GM12864 (cell line): Measurements from ENCODE around the gene BARX2.

Source experiments
- DNase-seq: peaks from one replicate; pipeline ENCODE4 v3.0.0-alpha.2; 2011; ENCODE audit warnings: low read depth
- H3K4me3 ChIP-seq: 2 replicates; pipeline ENCODE4 v1.5.1; 2011; ENCODE audit warnings: mild to moderate bottlenecking, low read depth, low read length, control low read depth
- TF ChIP-seq, protein P1 (sequence below): IDR thresholded peaks from 2 replicates; pipeline ENCODE4 v1.5.1; 2011; ENCODE audit warnings: low read depth, mild to moderate bottlenecking, moderate library complexity, low read length, control low read depth, inconsistent platforms; ENCODE audit errors: missing control alignments

Gene BARX2

DNA sequence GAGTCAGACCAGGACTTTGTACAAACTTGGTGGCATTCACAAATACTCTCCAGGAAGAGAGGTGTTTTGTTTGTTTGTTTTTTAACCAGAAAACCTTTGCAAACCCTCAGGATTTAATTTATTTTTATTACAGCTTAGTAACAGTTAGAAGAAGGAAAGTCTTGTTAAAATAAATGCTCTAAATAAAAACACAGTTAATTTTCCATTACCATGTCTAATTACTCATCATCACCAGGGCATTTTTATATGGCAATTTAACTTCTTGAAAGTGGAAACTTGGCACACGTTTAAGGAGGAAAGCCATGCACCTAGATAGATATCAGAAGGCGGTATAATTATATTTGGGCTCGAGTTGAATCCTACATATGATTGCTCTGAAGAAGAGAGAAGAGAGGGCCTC lies 7.4 kb downstream of the BARX2 start:
- TF ChIP-seq, protein P1, sequence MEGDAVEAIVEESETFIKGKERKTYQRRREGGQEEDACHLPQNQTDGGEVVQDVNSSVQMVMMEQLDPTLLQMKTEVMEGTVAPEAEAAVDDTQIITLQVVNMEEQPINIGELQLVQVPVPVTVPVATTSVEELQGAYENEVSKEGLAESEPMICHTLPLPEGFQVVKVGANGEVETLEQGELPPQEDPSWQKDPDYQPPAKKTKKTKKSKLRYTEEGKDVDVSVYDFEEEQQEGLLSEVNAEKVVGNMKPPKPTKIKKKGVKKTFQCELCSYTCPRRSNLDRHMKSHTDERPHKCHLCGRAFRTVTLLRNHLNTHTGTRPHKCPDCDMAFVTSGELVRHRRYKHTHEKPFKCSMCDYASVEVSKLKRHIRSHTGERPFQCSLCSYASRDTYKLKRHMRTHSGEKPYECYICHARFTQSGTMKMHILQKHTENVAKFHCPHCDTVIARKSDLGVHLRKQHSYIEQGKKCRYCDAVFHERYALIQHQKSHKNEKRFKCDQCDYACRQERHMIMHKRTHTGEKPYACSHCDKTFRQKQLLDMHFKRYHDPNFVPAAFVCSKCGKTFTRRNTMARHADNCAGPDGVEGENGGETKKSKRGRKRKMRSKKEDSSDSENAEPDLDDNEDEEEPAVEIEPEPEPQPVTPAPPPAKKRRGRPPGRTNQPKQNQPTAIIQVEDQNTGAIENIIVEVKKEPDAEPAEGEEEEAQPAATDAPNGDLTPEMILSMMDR = no peak
- H3K4me3 ChIP-seq = no peak overlapping the region
- no peak for DNase-seq

DNA sequence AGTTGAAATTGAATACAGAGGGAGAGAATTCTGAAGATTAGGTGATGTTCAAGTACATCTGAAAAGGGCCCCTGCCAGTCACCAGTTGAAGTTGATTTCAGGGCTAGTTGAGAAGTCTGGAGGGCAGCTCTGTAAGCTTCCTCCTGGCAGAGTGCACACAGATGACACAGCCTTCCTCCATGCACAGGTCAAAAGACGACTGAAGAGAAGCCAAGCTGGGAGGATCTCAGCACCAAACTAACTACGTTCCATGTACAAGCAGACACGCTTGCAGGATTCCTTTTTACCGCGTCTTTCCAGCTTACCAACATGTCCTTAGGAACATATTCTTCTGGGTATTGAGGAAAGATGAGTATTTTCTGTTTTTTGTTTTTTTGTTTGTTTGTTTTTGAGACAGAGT lies 7.9 kb downstream of the BARX2 start:
- TF ChIP-seq, protein P1 = no peak
- no peak for DNase-seq

DNA sequence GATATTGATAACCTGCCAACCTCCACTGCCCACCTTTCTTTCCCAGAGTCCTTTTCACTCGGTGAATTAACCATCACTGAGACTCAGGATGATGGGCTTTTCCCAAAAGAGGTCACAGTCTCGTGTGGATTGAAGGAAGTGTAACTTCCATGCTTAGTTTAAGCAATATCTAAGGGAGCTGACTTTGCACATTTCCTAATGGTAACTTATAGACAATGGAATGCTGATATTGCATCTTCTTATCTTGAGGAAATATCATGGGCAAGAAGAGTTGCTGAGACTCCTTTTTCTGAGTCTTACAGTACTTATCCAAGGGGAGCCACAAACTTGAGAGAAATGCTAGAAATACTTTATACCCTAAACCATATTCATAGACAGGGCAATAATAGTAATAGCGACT lies 8.8 kb downstream of the BARX2 start:
- TF ChIP-seq, protein P1 = no peak
- no peak for DNase-seq
- H3K4me3 ChIP-seq = no peak overlapping the region

More for the DNA sequence above, 7.9 kb downstream of the BARX2 start:
- H3K4me3 ChIP-seq = no peak overlapping the region

DNA sequence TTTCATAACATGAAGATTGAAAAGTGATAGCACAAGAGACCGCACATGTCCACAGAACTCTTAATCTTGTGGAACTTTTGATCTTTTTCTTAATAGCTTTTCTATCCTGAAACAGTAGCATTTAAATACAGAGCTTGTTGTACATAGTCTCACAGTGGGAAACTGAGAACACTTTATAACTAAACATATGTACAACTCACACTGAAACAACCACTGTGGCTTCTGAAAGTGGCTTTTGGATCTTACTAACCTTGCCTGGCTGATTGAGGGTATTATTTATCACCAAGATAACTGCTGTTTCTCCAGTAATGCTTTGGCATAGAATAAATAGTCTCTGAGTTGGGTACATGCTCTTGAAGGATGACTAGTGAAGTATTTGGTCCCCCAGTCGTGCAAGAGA lies 10.2 kb downstream of the BARX2 start:
- DNase-seq = no peak
- no peak overlapping the region for H3K4me3 ChIP-seq
- TF ChIP-seq, protein P1 = no peak

DNA sequence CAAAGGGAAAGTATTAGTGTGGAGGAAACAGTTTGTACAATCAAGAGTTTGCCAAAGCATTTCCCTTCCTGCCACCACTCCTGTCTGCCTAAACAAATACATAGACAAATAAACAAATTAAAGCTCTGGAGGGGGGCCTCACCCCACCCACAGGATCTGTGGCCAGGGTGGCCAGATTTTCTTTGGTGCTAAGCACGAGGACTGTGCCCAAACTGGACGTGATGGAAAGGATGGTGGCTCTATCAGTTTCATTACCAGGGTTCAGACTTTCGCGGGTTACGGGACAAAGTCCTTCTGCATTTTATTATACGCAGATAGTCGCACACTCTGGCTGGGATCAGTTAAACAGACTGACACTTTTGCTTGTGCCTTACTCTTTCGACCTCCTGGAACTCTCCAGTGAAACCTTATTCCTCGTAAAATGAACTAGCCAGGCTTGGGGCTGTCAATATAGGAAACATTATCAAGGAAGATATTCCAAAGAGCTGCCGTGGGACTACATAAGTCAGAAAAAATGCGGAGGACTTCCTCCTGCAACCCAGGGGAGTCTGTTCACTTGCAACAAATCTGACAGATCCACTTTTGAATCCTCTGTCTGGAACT lies 11.2 kb downstream of the BARX2 start:
- DNase-seq = no peak
- TF ChIP-seq, protein P1 = no peak

DNA sequence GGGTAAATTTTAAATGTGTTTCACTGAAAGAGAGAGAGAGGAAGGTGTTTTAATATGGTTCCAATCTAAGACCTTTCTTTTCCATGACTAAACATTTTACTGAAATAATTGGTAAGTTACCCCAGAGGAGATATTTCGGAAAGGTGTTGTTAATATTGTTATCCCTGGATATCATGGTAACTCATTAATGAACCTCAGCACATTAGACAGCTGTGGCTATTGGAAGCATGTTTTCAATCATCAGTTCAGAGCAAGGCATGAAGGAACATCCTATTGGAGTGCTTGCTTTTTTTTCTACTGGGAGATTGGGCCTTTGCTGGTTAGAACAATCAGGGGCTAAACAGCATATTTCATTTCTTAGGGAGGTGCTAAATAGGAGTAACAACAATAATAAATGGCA lies 11.8 kb downstream of the BARX2 start:
- DNase-seq = no peak
- TF ChIP-seq, protein P1 = no peak
- H3K4me3 ChIP-seq = no peak overlapping the region

More for the DNA sequence above, 11.2 kb downstream of the BARX2 start:
- no peak overlapping the region for H3K4me3 ChIP-seq

DNA sequence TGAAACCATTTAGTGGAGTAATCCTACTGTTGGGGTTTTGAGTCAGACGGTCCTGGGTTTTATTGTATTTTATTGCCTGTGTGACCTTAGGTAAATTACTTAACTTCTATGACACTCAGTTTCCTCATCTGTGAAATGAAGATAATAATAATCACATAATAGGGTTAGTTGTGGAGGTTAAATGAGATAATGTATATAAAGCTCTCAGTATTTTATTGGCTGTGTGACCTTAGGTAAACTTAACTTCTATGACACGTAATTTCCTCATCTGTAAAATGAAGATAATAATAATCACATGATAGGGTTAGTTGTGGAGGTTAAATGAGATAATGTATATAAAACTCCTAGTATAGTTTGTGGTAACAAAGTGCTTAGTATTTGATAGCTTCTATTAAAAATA lies 13.2 kb downstream of the BARX2 start:
- TF ChIP-seq, protein P1 = no peak
- H3K4me3 ChIP-seq = no peak overlapping the region
- no peak for DNase-seq
